ENCODE measurements around the gene PLA2G2D. TPM values are rescaled to one million over a fixed set of nuclear protein-coding genes. Genes with fewer than 3 reads are reported as not detected.

Gene PLA2G2D
- total and polyA plus RNA-seq, 10 of the 15 experiments (the other 5 are each of a cell fraction or from before 2014, with no cell fraction given), result 0.06 to 0.38 (median 0.16) TPM; not detected in 2

DNA sequence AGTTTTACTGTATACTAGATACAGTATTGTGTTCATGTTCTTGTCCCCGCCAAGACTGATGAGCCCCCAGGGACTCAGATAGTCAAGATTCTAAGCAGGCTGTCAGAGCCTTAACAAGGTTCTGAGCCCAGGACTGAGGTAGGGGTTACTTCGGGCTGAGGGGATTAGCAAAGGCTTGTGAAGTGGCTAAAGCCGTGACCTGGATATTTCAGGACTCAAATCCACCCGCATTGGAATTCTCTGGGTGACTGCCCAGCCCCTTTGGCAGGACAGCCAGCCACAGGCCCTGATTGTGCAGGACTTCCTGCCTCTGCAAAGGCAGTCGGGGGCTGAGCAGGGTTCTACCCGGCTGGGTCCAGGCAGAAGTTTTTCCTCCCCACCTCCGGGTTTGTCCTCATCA is 49.5 kb downstream of the PLA2G2D start, which contains the start of gene PLA2G5:
PLA2G5 (plus strand) TSS at position 321 of the 400 bp plus-strand sequence. CDS start 14,637 bp downstream, outside the sequence.
- SMC1A ChIA-PET (ENCODE audit: uncharacterized antibody, unreplicated experiment), result interaction anchor here (1.7 kb wide), 1 partner anchor 8 kb away, joined by 4 read pairs; no protein-coding TSS in a partner anchor

More for the DNA sequence above, 49.5 kb downstream of the PLA2G2D start, which contains the start of gene PLA2G5:
- Histone ChIP-seq H3K4me2 (ENCODE audit: control insufficient read depth, insufficient read depth) (no peak within 1 kb of the TSS), H3K9me3 (replicated peaks; ENCODE audit: control insufficient read depth, insufficient read depth, low read length) (no peaks in the 10 kb centered on the region), H3K27ac (ENCODE audit: control insufficient read depth, insufficient read depth) (no peak within 1 kb of the TSS), H3K79me2 (ENCODE audit: control insufficient read depth, insufficient read depth, low read length) (no peaks in the 10 kb centered on the region), H4K20me1 (ENCODE audit: control insufficient read depth, insufficient read depth) (no peaks in the 10 kb centered on the region), H3K4me1 (ENCODE audit: control insufficient read depth, insufficient read depth, low read length) (no peaks in the 10 kb centered on the region), H3K36me3 (ENCODE audit: control insufficient read depth in 2 of 2, insufficient read depth in 2 of 2, low read length in 1 of 2) (no peaks in the 10 kb centered on the region), H2AFZ (ENCODE audit: control insufficient read depth, low read depth, low read length) (no peak within 1 kb of the TSS), H3K9ac (ENCODE audit: control insufficient read depth, insufficient read depth, low read length) (no peak within 1 kb of the TSS), H3K27me3 (replicated peaks in 1 of 2; ENCODE audit: control insufficient read depth in 2 of 2, insufficient read depth in 2 of 2, low read length in 1 of 2) (no peaks in the 10 kb centered on the region), H3K4me3 (no peak within 1 kb of the TSS)
- no peak for ATAC-seq
- POLR2A ChIA-PET, result no interaction called here
- DNase-seq (ENCODE audit: low read depth, low spot score), result no peak
- RAD21 ChIA-PET (ENCODE audit: unreplicated experiment), result no interaction called here
- CTCF ChIA-PET, result no interaction called here
- in situ Hi-C loops (cut with MboI) (no loop called here), intact Hi-C loops (cut with micrococcal nuclease; ENCODE audit: unreplicated experiment) (no loop called here)
- 12% methylated on average over 7 of the region's 7 CpGs for WGBS (ENCODE audit: insufficient coverage, insufficient replicate concordance, low lambda C conversion rate, missing lambda C conversion rate)
- no TSS peak for BruUV-seq (replicated peaks)
- FAIRE-seq, result no peak
- no peak for TF ChIP-seq MEF2B (IDR thresholded peaks at IDR 0.05; ENCODE audit: partially characterized antibody, poor library complexity, severe bottlenecking)
- TF ChIP-seq, protein P1, sequence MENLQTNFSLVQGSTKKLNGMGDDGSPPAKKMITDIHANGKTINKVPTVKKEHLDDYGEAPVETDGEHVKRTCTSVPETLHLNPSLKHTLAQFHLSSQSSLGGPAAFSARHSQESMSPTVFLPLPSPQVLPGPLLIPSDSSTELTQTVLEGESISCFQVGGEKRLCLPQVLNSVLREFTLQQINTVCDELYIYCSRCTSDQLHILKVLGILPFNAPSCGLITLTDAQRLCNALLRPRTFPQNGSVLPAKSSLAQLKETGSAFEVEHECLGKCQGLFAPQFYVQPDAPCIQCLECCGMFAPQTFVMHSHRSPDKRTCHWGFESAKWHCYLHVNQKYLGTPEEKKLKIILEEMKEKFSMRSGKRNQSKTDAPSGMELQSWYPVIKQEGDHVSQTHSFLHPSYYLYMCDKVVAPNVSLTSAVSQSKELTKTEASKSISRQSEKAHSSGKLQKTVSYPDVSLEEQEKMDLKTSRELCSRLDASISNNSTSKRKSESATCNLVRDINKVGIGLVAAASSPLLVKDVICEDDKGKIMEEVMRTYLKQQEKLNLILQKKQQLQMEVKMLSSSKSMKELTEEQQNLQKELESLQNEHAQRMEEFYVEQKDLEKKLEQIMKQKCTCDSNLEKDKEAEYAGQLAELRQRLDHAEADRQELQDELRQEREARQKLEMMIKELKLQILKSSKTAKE (IDR thresholded peaks at IDR 0.05; ENCODE audit: low read depth, poor library complexity, severe bottlenecking), result no peak
- TF ChIP-seq, protein P2, sequence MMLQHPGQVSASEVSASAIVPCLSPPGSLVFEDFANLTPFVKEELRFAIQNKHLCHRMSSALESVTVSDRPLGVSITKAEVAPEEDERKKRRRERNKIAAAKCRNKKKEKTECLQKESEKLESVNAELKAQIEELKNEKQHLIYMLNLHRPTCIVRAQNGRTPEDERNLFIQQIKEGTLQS (IDR thresholded peaks at IDR 0.05; ENCODE audit: borderline replicate concordance, extremely low read depth, low read depth, low read length), result no peak
- TF ChIP-seq, protein P3, sequence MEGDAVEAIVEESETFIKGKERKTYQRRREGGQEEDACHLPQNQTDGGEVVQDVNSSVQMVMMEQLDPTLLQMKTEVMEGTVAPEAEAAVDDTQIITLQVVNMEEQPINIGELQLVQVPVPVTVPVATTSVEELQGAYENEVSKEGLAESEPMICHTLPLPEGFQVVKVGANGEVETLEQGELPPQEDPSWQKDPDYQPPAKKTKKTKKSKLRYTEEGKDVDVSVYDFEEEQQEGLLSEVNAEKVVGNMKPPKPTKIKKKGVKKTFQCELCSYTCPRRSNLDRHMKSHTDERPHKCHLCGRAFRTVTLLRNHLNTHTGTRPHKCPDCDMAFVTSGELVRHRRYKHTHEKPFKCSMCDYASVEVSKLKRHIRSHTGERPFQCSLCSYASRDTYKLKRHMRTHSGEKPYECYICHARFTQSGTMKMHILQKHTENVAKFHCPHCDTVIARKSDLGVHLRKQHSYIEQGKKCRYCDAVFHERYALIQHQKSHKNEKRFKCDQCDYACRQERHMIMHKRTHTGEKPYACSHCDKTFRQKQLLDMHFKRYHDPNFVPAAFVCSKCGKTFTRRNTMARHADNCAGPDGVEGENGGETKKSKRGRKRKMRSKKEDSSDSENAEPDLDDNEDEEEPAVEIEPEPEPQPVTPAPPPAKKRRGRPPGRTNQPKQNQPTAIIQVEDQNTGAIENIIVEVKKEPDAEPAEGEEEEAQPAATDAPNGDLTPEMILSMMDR (IDR thresholded peaks at IDR 0.05 in 2 of 3, conservative IDR thresholded peaks at IDR 0.05 in 1 of 3; ENCODE audit: control insufficient read depth in 2 of 3, extremely low read depth in 1 of 3, insufficient read depth in 1 of 3, low read depth in 3 of 3, low read length in 3 of 3), result no peak
- TF ChIP-seq IRF4 (IDR thresholded peaks at IDR 0.05; ENCODE audit: low read depth, low read length), result no peak
- TF ChIP-seq MTA2 (IDR thresholded peaks at IDR 0.05; ENCODE audit: low read depth), result no peak
- no peak for TF ChIP-seq PAX8 (IDR thresholded peaks at IDR 0.05)
- TF ChIP-seq ZBED1 (IDR thresholded peaks at IDR 0.05; ENCODE audit: borderline replicate concordance), result no peak
- TF ChIP-seq POLR2A (IDR thresholded peaks at IDR 0.05; ENCODE audit: low read depth, low read length), result no peak
